C4-2B (cell line): Measurements from ENCODE around the gene SASH1.

ENCODE experiments used
- CTCF ChIP-seq: fragments of 450-650 bp; conservative IDR thresholded peaks from 2 replicates; pipeline ENCODE4 v1.5.1; 2017; ENCODE audit warnings: mild to moderate bottlenecking
- ZFX ChIP-seq: fragments of 450-650 bp; IDR thresholded peaks from 2 replicates; pipeline ENCODE4 v1.6.1; 2017

- no peak for TF ChIP-seq CTCF
- TF ChIP-seq ZFX: no peak
These were observed 70.9 kb downstream of the SASH1 start for GRCh38 chr6:148413321-148414091.
